ENCODE results near the gene PEX11B.
"Not testable (repeated sequence)": the region's sequence is repeated elsewhere in the genome, so short reads cannot be mapped to it uniquely, and the experiment has no call there.

Gene PEX11B

DNA sequence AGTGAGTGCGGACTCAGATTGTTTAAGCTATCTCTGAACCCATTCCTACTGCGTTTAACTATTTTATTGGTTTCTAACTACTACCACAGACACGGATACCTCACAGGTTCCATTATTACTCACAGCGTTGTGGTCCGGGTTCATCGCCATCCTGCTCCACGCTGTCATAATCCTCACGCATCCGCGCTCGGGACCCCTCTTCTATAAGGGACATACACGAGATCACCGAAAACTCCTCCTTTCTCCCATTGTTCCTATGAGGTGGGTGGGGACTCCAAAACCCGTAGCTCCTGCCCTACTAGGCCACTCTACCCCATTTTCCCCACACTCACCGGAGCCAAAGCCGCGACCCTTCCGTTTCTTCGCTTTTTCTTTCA, 8.2 kb upstream of the PEX11B start:
- no peak for DNase-seq (ENCODE audit: low spot score)
- TF ChIP-seq CTCF (IDR thresholded peaks at IDR 0.05; ENCODE audit: extremely low read depth, insufficient read depth, missing control alignments) = no peak
- in situ Hi-C loops (cut with MboI; ENCODE audit: low pct_unique_long_range_greater_than_20kb, low sequenced_read_pairs, unreplicated experiment) = no loop called here

DNA sequence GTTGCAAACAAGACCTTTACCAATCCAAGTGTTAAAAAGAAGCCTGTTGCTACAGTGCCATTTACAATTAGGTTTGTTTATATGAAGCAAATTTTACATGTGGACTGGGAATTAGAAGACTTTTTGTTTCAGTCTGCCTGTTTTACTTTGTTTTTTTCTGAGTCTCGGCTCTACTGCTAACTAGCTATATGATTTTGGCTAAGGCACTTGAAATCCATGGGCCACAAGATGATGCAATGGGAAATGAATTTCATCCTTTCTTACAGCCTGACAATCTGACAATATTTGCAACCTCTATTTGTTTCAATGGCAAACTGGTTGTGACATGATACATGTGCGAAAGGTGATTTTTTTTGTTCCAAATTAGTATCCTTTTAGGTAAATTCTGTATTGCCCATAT, 3.7 kb upstream of the PEX11B start:
- no peak for TF ChIP-seq CTCF (IDR thresholded peaks at IDR 0.05; ENCODE audit: extremely low read depth, insufficient read depth, missing control alignments)
- no peak for DNase-seq (ENCODE audit: low spot score)
- in situ Hi-C loops (cut with MboI; ENCODE audit: low pct_unique_long_range_greater_than_20kb, low sequenced_read_pairs, unreplicated experiment) = no loop called here

GRCh38 chr1:145920297-145920696, 1.8 kb upstream of the PEX11B start:
- in situ Hi-C loops (cut with MboI; ENCODE audit: low pct_unique_long_range_greater_than_20kb, low sequenced_read_pairs, unreplicated experiment); DNase-seq (ENCODE audit: low spot score): not testable (repeated sequence)

- TF ChIP-seq CTCF (IDR thresholded peaks at IDR 0.05; ENCODE audit: extremely low read depth, insufficient read depth, missing control alignments) = no peak
- DNase-seq (ENCODE audit: low spot score) = peak; percentile 31
- in situ Hi-C loops (cut with MboI; ENCODE audit: low pct_unique_long_range_greater_than_20kb, low sequenced_read_pairs, unreplicated experiment) = no loop called here
Measured at GRCh38 chr1:145918992-145919939, 749 bp upstream of the PEX11B start.

DNA sequence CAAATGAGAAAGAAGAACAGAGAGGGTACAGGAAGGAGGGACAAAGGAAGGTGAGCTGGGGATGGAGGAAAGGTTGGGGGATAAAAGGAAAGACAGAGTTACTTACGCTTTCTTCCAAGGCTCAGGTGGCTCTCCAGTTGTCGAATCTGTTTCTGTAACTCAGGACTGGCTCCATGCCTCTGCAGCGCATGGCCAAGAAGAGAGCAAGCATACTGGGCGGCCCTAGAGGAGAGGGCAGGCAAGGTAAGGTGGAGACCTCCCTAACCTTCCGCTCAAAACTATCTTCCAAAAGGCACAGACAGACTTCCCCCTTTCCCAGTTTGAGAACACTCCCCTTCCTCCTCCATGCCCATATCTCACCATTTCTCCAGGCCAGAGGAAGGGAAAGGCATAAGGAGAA, 922 bp downstream of the PEX11B start:
- DNase-seq (ENCODE audit: low spot score) = no peak
- in situ Hi-C loops (cut with MboI; ENCODE audit: low pct_unique_long_range_greater_than_20kb, low sequenced_read_pairs, unreplicated experiment) = no loop called here
- TF ChIP-seq CTCF (IDR thresholded peaks at IDR 0.05; ENCODE audit: extremely low read depth, insufficient read depth, missing control alignments) = no peak

- no peak for DNase-seq (ENCODE audit: low spot score)
- no peak for TF ChIP-seq CTCF (IDR thresholded peaks at IDR 0.05; ENCODE audit: extremely low read depth, insufficient read depth, missing control alignments)
- in situ Hi-C loops (cut with MboI; ENCODE audit: low pct_unique_long_range_greater_than_20kb, low sequenced_read_pairs, unreplicated experiment) = no loop called here
Measured at GRCh38 chr1:145916745-145917144, 1.8 kb downstream of the PEX11B start.

DNA sequence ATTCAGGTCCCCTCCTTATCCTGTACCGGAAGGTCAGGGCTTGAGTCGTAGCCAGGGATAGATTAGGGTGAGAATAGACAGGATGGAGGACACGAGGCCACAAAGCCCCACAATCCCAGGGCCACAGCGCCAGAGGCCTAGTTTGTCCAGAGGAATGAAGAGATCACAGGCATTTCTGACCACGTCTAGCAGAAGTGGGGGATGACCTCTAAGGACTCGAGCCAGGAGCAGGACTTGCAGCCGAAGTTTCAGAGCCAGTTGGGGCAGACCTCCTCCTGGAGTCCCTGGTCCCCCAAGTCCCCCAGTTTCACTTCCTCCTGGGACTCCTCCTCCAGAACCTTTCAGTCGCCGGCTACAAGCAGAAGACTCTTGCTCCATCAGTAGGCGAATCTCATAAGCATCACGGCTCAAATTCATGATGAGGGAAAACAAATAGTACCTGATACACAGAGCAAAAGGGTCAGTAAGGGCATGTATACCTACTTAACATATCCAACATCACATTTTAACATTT, 6.3 kb downstream of the PEX11B start:
- TF ChIP-seq CTCF (IDR thresholded peaks at IDR 0.05; ENCODE audit: extremely low read depth, insufficient read depth, missing control alignments) = no peak
- in situ Hi-C loops (cut with MboI; ENCODE audit: low pct_unique_long_range_greater_than_20kb, low sequenced_read_pairs, unreplicated experiment) = no loop called here
- DNase-seq (ENCODE audit: low spot score) = no peak
